ENCODE data around the gene CDH8. TPM values are rescaled to one million over a fixed set of nuclear protein-coding genes. Genes with fewer than 3 reads are reported as not detected.

CDH8 gene
- total and polyA plus RNA-seq, 2 experiments from 2014 or later: 2.1 to 2.2 TPM

DNA sequence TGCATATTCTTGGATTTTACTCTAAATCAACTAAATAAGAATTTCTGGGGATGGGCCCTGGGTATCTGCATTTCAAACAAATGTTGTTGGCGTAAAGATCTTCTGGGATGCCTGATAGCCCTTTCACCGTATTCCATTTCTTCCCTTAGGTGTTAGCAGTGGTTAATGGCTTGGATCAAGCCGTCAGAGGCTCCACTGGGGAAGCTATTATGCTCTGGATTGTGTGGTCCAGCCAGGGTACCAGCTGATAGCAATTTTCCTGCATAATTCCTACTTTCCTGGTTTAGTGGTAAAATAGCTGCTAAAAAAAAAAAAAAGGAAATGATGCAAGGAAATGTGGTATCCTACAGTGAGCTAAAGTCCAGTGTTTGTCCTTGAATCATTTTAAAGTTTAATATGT, 365.1 kb downstream of the CDH8 start:
- Histone ChIP-seq H2AFZ (no peak overlapping the region), H3K9me2 (replicated peaks; ENCODE audit: insufficient read depth) (no peaks in the 10 kb centered on the region), H3K9me3 (ENCODE audit: low read depth) (no peaks in the 10 kb centered on the region), H3K4me3 (no peak overlapping the region), H3K36me3 (replicated peaks; ENCODE audit: insufficient read depth, low read depth) (no peaks in the 10 kb centered on the region), H3K4me1 (ENCODE audit: insufficient read depth) (no peaks in the 10 kb centered on the region), H3K79me2 (no peaks in the 10 kb centered on the region), H3K4me2 (no peak overlapping the region), H4K20me1 (ENCODE audit: insufficient read depth, poor library complexity, severe bottlenecking) (no peaks in the 10 kb centered on the region), H3K27me3 (no peaks in the 10 kb centered on the region), H3K27ac (no peak overlapping the region)
- DNase-seq (ENCODE audit: low spot score): no peak
- TF ChIP-seq EZH2phosphoT487 (IDR thresholded peaks at IDR 0.05; ENCODE audit: low read depth, severe bottlenecking, unreplicated experiment): no peak
- TF ChIP-seq, protein P1, sequence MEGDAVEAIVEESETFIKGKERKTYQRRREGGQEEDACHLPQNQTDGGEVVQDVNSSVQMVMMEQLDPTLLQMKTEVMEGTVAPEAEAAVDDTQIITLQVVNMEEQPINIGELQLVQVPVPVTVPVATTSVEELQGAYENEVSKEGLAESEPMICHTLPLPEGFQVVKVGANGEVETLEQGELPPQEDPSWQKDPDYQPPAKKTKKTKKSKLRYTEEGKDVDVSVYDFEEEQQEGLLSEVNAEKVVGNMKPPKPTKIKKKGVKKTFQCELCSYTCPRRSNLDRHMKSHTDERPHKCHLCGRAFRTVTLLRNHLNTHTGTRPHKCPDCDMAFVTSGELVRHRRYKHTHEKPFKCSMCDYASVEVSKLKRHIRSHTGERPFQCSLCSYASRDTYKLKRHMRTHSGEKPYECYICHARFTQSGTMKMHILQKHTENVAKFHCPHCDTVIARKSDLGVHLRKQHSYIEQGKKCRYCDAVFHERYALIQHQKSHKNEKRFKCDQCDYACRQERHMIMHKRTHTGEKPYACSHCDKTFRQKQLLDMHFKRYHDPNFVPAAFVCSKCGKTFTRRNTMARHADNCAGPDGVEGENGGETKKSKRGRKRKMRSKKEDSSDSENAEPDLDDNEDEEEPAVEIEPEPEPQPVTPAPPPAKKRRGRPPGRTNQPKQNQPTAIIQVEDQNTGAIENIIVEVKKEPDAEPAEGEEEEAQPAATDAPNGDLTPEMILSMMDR (IDR thresholded peaks at IDR 0.05; ENCODE audit: poor library complexity): no peak
- TF ChIP-seq EZH2 (IDR thresholded peaks at IDR 0.05; ENCODE audit: borderline replicate concordance): no peak
- WGBS (ENCODE audit: low lambda C conversion rate, missing lambda C conversion rate): 79% methylated on average over 3 of the region's 3 CpGs

DNA sequence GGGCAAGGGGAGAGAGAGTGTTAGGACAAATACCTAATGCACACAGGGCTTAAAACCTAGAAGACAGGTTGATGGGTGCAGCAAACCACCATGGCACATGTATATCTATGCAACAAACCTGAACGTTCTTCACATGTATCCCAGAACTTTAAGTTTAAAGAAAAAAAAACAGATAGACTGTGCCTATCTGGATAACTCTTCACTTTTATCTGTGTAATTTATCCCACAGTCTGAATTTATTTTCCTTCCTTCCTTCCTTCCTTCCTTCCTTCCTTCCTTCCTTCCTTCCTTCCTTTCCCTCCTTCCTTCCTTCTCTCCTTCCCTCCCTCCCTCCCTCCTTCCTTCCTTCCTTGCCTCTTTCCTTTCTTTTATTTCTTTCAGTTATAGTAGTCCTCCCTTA, 370.7 kb downstream of the CDH8 start:
- Histone ChIP-seq H3K4me1 (ENCODE audit: insufficient read depth) (no peaks in the 10 kb centered on the region), H2AFZ (no peak overlapping the region), H3K4me3 (no peak overlapping the region), H3K27ac (no peak overlapping the region), H3K9me3 (ENCODE audit: low read depth) (no peaks in the 10 kb centered on the region), H3K27me3 (no peaks in the 10 kb centered on the region), H3K9me2 (replicated peaks; ENCODE audit: insufficient read depth) (no peaks in the 10 kb centered on the region), H3K79me2 (no peaks in the 10 kb centered on the region), H4K20me1 (ENCODE audit: insufficient read depth, poor library complexity, severe bottlenecking) (no peaks in the 10 kb centered on the region), H3K36me3 (replicated peaks; ENCODE audit: insufficient read depth, low read depth) (no peaks in the 10 kb centered on the region), H3K4me2 (no peak overlapping the region)
- 82% methylated on average over 1 of the region's 1 CpG for WGBS (ENCODE audit: low lambda C conversion rate, missing lambda C conversion rate)
- no peak for DNase-seq (ENCODE audit: low spot score)
- TF ChIP-seq EZH2 (IDR thresholded peaks at IDR 0.05; ENCODE audit: borderline replicate concordance) (no peak), EZH2phosphoT487 (IDR thresholded peaks at IDR 0.05; ENCODE audit: low read depth, severe bottlenecking, unreplicated experiment) (no peak)
- TF ChIP-seq, protein P1 (IDR thresholded peaks at IDR 0.05; ENCODE audit: poor library complexity): no peak

DNA sequence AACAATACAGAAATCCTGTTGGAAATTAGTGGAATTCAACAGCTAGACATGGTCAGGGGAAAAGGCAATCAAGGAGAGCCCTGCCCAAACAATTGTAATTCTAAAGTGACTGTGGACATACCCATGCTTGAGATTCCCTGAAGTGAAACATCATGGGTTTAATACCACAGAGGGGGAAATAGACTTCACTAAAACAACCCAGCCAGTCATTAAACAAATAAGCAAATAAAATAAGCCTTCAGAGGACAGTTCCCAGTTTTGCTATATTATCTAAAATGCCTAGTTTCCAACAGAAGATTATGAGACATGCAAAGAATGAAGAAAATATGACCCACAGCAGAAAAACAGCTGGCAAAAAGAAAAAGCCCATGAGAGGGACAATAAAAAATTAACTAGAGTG, 376.3 kb downstream of the CDH8 start:
- no peaks in the 10 kb centered on the region for H3K36me3 ChIP-seq (replicated peaks; ENCODE audit: insufficient read depth, low read depth)
- TF ChIP-seq, protein P1 (IDR thresholded peaks at IDR 0.05; ENCODE audit: poor library complexity): no peak
- TF ChIP-seq EZH2 (IDR thresholded peaks at IDR 0.05; ENCODE audit: borderline replicate concordance) (no peak), EZH2phosphoT487 (IDR thresholded peaks at IDR 0.05; ENCODE audit: low read depth, severe bottlenecking, unreplicated experiment) (no peak)

DNA sequence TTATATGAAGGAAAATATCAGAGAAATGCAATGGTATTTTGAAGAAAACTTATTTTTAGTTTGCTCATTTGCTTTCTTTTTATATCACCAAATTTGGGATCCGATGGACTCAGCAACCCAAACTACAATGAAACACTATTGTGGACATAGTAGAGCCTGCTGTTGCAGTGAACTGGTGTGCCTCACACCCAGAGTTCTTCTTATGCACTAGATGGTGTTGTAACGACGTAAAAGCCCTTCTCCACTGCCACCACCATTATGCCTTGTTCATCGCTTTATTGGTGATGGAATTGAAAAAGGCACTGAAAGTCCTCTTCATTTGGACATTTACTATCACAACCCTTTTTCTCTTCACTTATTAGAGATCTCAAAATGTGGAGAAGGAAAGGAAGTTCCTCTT, 381.3 kb downstream of the CDH8 start:
- Histone ChIP-seq H2AFZ (no peak overlapping the region), H3K4me2 (no peak overlapping the region), H3K79me2 (no peaks in the 10 kb centered on the region), H3K4me1 (ENCODE audit: insufficient read depth) (no peaks in the 10 kb centered on the region), H3K9me2 (replicated peaks; ENCODE audit: insufficient read depth) (no peaks in the 10 kb centered on the region), H3K36me3 (replicated peaks; ENCODE audit: insufficient read depth, low read depth) (no peaks in the 10 kb centered on the region), H3K4me3 (no peak overlapping the region), H3K27ac (no peak overlapping the region), H4K20me1 (ENCODE audit: insufficient read depth, poor library complexity, severe bottlenecking) (no peaks in the 10 kb centered on the region), H3K9me3 (ENCODE audit: low read depth) (no peaks in the 10 kb centered on the region), H3K27me3 (no peaks in the 10 kb centered on the region)
- TF ChIP-seq, protein P1 (IDR thresholded peaks at IDR 0.05; ENCODE audit: poor library complexity): no peak
- TF ChIP-seq EZH2phosphoT487 (IDR thresholded peaks at IDR 0.05; ENCODE audit: low read depth, severe bottlenecking, unreplicated experiment): no peak
- no peak for TF ChIP-seq EZH2 (IDR thresholded peaks at IDR 0.05; ENCODE audit: borderline replicate concordance)
- 95% methylated on average over 4 of the region's 4 CpGs for WGBS (ENCODE audit: low lambda C conversion rate, missing lambda C conversion rate)
- DNase-seq (ENCODE audit: low spot score): no peak

More for the DNA sequence above, 376.3 kb downstream of the CDH8 start:
- no peak overlapping the region for H2AFZ ChIP-seq
- H4K20me1 ChIP-seq (ENCODE audit: insufficient read depth, poor library complexity, severe bottlenecking): no peaks in the 10 kb centered on the region
- H3K4me1 ChIP-seq (ENCODE audit: insufficient read depth): no peaks in the 10 kb centered on the region
- no peak overlapping the region for H3K4me3 ChIP-seq
- H3K9me2 ChIP-seq (replicated peaks; ENCODE audit: insufficient read depth): no peaks in the 10 kb centered on the region
- no peak overlapping the region for H3K4me2 ChIP-seq
- H3K27me3 ChIP-seq: no peaks in the 10 kb centered on the region
- H3K27ac ChIP-seq: no peak overlapping the region
- no peaks in the 10 kb centered on the region for H3K9me3 ChIP-seq (ENCODE audit: low read depth)
- DNase-seq (ENCODE audit: low spot score): no peak
- H3K79me2 ChIP-seq: no peaks in the 10 kb centered on the region

Data from hepatocyte (in vitro differentiated cells).